Measurements from ENCODE around the gene OPRPN.

The OPRPN gene, protein sequence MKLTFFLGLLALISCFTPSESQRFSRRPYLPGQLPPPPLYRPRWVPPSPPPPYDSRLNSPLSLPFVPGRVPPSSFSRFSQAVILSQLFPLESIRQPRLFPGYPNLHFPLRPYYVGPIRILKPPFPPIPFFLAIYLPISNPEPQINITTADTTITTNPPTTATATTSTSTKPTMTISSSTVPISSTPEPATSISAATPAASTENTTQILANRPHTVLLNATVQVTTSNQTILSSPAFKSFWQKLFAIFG

DNA sequence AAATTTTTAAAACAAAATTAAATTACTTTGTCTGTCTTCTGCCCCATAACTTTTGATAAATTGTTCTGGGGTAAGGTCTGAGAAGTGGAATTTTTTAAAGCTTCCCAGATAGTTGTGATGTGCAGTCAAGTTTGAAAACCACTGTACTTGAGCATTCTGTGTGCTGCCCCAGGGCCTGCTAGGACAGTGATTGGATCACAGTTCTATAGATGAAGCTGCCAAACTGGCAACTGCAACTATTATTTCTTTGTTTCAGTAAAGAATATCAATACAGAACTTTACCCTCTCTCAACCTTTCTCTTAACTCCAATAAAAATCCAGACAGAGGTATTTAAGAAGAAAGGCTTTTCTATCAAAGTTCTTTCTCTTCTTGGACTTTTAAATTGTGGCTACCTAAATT, at the start of gene OPRPN:
Gene OPRPN, plus strand, starts transcription at position 361 of the 400 bp plus-strand sequence. CDS start 1,346 bp downstream, outside the sequence.
- DNase-seq: no peak

DNA sequence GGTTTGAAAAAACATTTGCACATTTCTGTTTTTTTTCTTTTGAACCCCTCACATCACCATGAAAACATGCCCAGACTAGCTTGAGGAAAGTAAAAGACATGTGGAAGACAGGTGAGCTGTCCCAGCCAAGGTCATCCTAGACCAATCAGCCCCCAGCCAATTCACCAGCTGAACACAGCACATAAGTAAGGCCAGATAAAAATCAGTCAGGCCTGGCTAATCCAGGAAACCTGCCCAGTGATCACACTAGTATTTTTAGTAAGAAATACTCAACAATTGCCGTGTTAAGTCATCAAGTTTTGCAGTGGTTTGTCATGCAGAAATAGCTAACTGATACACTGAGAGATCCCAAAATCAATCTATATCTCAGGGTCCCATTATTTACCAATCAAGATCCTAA, 41.6 kb upstream of the OPRPN start:
- DNase-seq: no peak

DNA sequence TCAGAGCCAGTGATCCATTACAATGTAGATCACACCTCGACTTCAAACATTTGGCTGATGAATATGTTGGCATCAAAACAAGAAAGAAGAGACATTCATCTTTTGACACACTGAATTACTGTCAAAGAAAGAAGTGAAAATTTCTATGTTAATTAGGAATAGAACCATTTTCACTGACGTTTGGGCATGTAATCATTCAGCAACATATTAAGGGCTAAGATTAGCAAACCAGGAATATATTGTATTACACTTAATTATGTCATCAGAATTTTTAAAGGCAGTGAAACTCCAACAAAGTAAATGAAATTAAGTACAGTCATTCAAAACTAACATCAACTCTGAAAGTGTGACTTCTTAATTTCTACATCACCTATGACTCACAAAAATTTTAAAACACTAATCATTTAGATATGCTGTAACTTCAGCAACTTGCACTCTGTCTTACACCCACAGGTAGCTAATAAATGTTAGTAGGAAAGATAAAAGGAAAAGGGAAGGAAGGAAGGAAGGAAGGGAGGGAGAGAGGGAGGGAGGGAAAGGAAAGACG, 38.6 kb upstream of the OPRPN start:
- DNase-seq: no peak

DNA sequence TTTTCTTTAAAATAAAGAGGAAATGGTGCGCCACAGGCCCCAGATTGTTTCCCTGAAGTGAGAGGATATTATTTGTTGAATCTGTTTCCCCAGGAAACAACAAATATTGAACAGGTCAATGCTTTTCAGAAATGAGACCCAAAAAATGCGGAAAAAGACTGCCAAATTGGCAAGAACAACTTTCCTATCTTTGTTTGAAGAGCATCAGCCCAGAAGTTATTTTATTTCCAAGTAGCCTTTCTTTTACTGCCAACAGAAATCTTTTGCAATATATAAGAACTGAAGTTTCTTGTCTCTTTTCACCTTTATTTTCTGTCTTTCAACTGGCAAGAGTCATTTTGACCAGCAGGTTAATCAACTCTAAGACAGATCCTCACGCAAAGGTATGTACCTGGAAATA, 37.3 kb upstream of the OPRPN start, which contains the start of gene SMR3A:
Gene SMR3A, plus strand, starts transcription at position 301 of the 400 bp plus-strand sequence. CDS start 1,356 bp downstream, outside the sequence.
- no peak for DNase-seq

DNA sequence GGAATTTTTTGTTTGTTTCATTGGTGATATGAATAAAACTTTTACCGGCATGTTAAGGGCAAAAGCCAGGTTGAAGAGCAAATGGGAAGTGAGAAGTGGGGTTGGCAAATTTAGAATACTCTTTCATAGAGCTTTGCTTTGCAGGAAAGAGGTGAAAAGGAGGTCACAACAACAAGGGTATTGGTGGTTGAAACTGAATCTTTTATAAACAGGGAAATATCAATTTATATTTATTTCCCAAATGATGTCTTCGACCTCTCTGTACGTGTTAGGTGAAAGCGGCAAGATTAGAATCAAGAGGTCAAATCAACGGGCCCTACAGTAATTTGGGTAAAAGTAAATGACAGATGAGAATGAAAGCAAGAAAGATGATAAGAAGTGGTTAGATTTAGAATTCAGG, 33.7 kb upstream of the OPRPN start:
- DNase-seq: no peak

DNA sequence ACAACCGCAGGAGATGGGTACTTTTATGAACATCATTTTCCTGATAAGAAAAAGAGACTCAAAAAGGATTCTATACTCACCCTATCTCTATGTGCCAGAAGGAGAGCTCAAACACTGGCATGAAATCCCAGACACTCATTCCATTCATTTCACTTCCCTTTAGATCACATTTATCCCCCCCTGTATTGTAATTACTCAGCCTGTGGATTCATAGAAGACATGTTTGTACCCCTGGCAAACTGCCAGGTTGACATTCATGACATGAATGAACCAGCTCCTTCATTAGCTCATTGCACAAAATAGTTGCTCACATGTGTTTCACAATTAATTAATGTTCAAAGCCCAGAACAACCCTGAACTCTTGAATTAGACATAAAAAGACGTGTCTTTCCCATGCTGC, 32.3 kb upstream of the OPRPN start:
- DNase-seq: no peak

DNA sequence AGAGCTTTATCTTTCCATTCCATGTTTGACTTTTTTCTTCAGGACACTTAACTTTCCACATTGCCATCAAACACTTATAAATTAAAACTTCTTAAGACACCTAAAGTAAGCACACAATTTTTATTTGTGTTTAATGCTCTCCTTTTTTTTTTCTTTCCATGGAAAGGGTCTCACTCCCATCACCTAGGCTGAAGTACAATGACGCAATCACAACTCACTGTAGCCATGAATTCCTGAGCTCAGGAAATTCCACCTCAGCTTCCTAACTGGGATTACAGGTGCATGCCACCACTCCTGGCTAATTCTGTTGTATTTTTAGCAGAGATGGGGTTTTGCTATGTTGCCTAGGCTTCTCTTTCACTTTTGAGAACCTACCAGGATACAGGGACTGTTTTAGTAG, 29.9 kb upstream of the OPRPN start:
- no peak for DNase-seq

DNA sequence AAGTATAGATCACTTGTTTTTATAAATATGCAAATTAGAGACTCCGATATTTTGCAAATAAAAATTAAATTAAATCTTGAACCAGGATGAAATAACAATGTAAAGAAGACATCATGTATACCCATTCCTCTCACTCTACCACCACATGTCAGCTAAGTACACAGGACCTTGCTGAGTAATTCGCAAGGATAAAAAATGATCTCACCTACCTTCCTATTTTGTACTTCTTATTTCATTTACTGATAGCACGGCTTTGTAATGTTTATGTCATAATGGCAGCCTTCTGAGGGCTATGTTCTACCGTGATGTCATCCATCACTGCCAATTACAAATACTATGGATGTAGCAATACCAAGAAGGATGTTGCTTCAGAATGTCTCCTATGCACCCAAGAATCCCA, 25.8 kb upstream of the OPRPN start:
- no peak for DNase-seq

DNA sequence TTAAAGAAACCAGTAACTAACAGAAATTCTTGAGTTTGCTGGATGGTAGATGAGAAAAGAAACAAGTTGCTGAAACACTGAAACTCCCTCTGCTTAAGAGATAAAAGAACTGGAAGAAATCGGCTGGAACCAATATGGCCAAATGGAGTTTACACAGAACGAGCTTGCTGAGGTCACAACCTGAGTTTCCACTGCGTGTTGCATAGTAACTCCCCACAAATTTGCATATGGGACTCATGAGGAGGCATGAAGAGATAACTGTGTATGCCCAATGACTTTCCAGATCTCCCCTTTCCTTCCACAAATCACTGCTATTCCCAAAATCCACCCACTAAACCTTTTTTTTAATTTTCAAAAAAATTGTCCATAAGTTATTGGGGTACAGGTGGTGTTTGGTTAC, 25.0 kb upstream of the OPRPN start:
- no peak for DNase-seq

DNA sequence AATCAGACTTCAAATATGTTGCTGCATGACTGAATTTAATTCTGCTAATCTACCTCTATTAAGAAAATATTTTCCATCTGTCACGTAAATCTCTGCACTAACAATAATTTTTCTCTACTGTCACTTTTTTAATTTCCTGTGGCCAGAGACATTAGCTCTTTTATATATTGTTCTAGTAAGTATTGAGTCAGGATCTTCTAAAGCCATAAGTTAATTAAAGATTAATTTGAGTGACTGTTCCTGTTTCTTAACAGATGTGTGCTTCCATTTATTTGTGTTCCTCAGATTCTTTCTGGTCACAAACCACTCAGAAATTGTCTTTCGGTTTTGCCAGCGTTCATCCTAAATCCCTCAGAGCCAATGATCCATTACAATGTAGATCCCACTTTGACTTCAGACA, 17.2 kb upstream of the OPRPN start:
- DNase-seq: no peak

DNA sequence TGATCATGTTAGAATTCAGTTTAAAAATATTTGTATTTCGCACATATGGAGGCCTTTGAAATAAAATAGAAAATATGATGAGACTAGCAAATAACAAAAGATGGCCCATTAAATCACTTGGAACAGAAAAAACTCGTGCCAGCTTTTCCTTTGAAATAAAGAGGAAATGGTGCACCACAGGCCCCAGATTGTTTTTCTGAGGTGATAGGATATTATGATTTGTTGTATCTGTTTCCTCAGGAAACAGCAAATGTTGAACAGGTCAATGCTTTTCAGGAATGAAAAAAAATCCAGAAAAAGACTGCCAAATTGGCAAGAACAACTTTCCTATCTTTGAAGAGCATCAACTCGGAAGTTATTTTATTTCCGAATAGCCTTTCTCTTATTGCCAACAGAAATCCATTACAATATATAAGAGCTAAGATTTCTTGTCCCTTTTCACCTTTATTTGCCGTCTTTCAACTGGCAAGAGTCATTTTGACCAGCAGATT, 15.0 kb upstream of the OPRPN start, which contains the start of gene SMR3B:
Gene SMR3B, plus strand, starts transcription at position 441 of the 491 bp plus-strand sequence. CDS start 1,380 bp downstream, outside the sequence.
- DNase-seq: no peak

DNA sequence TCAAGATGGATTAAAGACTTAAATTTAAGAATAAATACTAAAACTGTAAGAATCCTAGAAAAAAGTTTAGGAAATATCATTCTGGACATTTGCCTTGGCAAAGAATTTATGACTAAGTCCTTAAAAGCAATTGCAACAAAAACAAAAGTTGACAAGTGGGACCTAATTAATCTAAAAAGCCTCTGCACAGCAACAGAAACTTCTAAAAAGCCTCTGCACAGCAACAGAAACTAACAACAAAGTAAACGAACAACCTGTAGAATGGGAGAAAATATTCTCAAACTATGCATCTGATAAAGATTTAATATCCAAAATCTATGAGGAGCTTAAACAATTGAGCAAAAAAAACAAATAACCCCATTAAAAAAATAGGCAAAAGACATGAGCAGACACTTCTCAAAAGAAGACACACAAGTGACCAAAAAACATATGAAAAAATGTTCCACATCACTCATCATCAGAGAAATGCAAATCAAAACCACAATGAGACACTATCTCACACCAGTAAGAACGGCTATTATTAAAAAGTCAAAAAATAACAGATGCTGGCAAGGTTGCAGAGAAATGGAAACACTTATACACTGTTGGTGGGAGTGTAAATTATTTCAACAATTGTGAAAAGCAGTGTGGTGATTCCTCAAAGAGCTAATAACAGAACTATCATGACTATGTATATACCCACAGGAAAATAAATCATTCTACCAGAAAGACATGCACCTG, 5.5 kb upstream of the OPRPN start:
- DNase-seq: no peak

DNA sequence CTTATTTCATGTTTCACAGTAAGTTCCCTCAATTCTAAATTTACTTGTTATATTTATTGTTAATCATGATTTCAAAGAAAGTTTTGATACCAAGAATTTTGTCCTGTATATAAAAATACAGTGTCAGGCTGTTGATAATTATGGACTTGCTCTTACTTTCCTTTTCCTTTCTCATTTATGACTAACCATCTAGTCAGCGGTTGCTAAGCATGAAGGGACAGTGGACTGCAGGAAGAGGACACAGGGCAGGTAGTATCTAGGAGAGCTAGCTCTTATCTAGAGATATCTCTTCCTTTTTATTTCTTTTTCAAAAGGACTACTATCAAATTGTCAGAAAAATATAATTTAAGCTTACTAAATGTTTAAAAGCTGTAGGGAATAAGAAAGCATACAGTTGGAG, 1.6 kb downstream of the OPRPN start:
- no peak for DNase-seq

DNA sequence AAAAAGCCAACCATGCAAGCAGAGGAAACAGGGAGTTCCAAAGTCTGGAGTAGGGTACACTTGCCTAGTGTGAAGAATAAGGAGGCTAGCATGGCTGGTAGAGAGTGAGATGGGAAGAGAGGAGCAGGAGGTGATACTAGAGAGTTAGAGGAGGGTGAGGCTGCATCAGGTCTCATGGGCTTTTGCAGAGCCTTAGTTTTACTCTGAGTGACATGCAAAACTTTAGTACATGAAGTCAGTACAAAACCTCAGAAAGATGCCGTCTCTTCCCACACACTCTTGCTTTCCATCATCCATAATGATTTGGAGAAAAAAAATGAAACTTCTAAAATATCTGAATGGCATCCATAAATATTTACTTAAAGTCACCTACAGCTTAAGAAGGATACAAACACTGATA, 5.0 kb downstream of the OPRPN start:
- DNase-seq: no peak

DNA sequence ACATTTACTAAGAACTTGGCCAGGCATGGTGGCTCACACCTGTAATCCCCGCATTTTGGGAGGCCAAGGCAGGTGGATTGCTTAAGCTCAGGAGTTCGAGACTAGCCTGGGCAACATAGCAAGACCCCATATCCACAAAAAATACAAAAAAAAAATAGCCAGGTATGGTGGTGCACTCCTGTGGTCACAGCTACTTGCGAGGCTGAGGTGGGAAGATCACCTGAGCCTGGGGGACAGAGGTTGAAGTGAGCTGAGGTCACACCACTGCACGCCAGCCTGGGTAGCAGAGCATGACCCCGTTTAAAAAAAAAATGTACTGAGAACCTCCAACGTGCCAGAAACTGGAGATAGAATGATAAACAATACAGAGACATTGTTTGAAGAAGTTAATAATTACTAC, 8.0 kb downstream of the OPRPN start:
- DNase-seq: no peak

DNA sequence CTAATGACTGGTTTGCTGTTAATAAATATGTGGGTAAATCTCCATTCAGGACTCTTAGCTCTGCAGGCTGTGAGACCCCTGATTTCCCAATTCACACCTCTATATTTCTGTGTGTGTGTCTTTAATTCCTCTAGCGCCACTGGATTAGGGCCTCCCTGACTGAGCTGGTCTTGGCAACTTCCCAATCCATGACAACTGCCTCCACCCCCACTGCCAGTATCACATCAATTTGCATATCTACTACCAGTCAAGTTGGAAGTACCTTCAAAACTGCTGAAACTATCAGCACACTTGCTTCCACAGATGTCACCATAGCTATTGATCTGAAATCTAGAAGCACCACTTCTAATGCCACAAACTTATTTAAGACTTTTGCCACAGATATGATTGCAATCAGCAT, 27.6 kb downstream of the OPRPN start:
- no peak for DNase-seq

DNA sequence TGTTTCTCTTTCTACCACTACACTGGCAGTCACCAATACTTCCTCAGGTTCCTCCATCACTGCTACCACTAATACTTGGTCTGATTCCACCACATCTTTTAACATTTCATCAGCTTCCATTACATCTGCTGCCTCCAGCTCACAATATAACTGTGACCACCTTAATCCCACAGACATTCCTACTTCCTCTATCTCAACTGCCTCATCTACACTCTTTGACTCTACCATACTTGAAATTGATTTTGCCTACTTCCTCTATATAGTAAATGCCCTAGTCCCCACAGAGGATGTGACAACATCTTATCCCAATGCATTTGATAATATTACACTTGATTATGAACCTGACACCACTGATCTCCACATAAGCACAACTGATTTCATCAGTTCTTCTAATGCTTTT, 29.0 kb downstream of the OPRPN start:
- DNase-seq: no peak

DNA sequence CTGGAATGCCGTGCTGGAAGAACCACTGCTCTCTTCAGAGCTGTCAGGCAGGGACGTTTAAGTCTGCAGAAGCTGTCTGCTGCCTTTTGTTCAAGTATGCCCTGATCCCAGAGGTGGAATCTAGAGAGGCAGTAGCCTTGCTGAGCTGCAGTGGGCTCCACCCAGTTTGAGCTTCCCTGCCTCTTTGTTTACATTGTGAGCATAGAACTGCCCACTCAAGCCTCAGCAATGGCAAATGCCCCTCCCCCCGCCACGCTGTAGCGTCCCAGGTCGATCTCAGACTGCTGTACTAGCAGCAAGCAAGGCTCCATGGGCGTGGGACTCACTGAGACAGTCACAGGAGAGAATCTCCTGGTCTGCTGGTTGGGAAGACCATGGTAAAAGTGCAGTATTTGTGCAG, 39.5 kb downstream of the OPRPN start:
- no peak for DNase-seq

DNA sequence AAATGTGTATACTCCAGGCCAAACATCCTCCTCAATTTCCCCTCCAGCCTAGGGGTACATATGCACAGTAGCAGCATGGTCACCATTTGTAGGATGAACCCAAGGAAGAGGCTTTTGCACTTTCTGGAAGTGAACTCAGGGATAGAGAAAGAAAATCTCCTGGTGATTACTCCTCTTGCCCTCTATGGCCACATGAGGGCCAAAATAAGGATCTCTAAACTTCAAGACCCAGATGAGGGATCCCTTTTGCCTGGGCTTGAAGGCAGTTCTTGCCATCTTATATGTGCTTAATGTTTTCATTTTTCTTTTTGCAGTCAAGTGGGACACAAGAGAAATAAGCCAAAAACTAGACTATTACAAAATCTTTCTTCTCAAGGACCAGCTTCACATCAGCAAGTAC, 44.7 kb downstream of the OPRPN start:
- no peak for DNase-seq

DNA sequence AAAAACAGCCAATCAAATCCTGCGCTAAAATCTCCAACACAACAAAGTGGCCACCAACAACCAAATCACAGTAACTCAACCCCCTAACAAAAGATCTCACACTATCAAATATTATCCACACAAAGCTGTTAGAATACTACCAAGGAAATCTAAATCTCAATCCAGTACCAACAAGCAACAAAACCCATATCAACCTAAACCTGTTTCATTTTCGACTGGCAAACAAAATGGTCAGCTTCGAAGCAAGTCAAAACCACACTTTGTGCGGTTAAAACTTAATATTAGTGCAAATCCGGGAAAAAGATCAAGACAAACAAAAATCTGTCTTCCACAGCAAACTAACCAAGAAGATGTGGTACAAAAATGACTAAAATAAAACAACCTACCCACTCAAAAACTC, 45.6 kb downstream of the OPRPN start:
- DNase-seq: no peak

DNA sequence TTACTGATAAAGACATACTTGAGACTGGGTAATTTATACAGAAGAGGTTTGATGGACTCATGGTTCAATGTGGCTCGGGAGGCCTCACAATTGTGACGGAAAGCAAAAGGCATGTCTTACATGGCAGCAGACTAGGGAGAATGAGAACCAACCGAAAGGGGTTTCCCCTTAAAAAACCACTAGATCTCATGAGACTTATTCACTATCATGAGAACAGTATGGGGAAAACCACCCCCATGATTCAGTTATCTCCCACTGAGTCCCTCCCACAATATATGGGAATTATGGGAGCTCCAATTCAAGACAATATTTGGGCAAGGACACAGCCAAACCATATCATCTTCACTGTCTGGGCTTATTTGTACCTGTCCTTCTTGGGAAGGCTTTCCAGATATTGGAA, 51.5 kb downstream of the OPRPN start:
- DNase-seq: no peak

DNA sequence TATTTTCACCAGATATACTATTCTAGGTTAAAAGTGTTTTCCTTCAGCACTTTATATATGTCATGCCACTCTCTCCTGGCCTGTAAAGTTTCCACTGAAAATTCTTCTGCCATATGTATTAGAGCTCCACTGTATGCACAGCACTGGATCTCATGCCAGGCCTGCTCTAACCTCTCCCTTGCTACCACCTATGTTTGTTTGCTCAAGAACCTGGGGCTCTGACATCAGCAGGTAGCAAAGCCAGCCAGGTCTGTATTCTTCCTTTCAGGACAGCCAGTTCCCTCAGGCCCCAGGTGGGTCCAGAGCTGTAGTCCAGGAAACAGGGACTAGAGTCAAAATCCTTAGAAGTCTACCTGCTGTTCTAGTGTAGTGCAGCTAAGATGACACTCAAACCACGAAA, 55.2 kb downstream of the OPRPN start:
- no peak for DNase-seq
